CD4-positive, alpha-beta T cell treated with Interleukin-12 subunit alpha and Interleukin-12 subunit beta, for 1 hour (primary cell): Measurements from ENCODE around the gene ADAMTSL1.

Source experiments
- DNase-seq: peaks from one replicate; pipeline ENCODE4 v3.0.0-alpha.2; 2020

ADAMTSL1 gene, protein sequence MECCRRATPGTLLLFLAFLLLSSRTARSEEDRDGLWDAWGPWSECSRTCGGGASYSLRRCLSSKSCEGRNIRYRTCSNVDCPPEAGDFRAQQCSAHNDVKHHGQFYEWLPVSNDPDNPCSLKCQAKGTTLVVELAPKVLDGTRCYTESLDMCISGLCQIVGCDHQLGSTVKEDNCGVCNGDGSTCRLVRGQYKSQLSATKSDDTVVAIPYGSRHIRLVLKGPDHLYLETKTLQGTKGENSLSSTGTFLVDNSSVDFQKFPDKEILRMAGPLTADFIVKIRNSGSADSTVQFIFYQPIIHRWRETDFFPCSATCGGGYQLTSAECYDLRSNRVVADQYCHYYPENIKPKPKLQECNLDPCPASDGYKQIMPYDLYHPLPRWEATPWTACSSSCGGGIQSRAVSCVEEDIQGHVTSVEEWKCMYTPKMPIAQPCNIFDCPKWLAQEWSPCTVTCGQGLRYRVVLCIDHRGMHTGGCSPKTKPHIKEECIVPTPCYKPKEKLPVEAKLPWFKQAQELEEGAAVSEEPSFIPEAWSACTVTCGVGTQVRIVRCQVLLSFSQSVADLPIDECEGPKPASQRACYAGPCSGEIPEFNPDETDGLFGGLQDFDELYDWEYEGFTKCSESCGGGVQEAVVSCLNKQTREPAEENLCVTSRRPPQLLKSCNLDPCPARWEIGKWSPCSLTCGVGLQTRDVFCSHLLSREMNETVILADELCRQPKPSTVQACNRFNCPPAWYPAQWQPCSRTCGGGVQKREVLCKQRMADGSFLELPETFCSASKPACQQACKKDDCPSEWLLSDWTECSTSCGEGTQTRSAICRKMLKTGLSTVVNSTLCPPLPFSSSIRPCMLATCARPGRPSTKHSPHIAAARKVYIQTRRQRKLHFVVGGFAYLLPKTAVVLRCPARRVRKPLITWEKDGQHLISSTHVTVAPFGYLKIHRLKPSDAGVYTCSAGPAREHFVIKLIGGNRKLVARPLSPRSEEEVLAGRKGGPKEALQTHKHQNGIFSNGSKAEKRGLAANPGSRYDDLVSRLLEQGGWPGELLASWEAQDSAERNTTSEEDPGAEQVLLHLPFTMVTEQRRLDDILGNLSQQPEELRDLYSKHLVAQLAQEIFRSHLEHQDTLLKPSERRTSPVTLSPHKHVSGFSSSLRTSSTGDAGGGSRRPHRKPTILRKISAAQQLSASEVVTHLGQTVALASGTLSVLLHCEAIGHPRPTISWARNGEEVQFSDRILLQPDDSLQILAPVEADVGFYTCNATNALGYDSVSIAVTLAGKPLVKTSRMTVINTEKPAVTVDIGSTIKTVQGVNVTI (N-terminal part only)

DNA sequence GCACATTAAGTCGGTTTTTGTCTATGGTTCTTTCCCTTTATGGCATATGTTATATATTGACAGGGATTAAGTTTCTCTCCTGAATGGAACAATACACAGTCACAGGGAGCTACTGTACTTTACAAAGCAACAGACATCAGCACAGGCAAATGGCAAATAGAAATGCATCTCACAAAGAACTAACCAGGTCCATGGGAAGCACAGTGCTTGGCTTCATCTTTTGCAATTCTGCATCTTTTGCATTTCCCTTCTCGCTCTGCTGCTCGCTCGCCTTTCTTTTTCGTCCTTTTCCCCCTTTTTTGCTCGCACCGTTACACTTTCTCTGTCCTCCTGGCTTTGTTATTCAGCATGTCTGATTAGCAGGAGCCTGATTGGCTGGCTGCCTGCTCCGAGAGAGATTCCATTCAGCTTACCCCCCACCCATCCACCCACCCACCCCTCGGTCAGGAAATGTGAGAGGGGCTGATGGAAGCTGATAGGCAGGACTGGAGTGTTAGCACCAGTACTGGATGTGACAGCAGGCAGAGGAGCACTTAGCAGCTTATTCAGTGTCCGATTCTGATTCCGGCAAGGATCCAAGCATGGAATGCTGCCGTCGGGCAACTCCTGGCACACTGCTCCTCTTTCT lies at the start of gene ADAMTSL1:
Gene ADAMTSL1 (plus strand): TSS at position 502 of the 628 bp plus-strand sequence. CDS start 80 bp downstream, at position 582.
- no peak for DNase-seq

- no peak for DNase-seq
Observed at GRCh38 chr9:18427691-18428090, 46.3 kb upstream of the ADAMTSL1 start.

GRCh38 chr9:18428661-18429060 lies 45.3 kb upstream of the ADAMTSL1 start:
- no peak for DNase-seq

DNA sequence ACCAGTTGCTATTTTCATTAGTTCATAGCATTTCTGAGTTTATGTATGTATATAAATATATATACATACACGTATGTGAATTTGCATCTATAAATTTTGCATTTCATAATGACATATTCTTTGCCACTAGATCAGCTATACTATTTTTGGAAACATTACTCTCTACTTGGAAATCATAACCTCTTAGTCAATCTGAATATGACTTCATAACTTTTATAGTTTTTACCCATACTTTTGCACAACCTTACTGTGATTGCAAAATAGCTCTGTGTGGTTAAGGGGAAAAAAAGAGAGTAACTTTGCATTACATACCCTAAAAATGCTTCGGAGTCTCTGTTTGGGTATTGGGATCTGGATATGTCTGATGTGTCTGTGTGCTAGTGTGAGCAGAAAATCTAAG lies 44.9 kb upstream of the ADAMTSL1 start:
- DNase-seq: no peak

DNA sequence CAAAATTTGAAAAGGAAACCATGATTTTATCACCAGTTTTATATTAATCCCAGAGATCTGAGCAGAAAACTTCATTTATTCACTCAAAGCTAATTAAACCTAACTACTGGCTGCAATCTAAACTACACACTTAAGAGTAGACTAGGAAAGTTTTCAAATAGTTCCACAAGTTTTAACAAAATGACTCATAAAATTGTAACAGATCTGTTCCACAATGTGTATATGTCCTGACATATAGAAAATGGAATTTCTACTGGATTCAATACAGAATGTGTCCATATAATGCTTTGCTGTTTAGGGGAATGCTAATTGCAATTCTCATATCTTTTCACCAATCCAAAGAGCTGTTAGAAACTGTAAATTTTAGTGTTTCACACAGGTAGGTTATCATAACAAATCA lies 40.3 kb upstream of the ADAMTSL1 start:
- DNase-seq: no peak

DNA sequence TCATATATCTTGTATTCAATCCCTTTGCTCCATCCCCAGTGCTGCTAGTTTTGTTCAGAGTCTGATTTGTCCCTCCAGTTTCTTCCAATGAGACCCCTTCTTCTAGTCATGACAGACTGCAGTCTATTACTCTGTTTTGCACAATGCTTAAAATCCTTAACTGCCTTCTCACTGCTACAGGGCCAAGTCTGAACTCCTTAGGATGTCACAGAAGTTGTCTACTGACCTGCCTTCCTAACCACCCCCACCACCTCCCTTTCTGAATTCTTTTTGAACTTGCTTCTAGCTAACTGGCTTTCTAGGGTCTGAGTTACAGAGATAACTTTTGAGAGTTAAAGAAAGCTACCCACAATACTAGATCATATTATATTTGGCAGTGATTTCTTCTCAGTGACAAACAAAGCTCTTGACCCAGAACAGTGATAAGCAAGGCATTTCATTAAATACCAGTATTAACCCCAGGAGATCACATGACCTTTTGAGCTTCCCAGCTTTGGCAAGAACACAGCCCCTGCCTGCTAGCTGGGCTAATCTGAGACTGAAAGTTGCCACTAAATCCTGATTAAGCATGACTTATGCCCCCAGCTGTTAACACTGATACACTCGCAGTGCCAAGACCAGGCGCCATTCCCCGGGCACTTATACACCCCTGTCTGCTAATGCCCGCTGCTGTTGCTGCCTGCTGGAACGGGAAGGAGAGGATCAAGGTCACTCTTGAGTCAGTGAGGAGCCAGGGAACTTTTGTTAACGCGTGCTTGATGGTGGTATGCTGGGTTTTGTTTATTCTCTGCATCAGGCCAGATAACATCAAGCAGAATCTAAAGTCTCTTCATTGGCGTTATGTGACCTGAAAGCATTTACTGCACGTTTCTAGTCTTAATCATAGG lies 36.4 kb upstream of the ADAMTSL1 start:
- DNase-seq: no peak

DNA sequence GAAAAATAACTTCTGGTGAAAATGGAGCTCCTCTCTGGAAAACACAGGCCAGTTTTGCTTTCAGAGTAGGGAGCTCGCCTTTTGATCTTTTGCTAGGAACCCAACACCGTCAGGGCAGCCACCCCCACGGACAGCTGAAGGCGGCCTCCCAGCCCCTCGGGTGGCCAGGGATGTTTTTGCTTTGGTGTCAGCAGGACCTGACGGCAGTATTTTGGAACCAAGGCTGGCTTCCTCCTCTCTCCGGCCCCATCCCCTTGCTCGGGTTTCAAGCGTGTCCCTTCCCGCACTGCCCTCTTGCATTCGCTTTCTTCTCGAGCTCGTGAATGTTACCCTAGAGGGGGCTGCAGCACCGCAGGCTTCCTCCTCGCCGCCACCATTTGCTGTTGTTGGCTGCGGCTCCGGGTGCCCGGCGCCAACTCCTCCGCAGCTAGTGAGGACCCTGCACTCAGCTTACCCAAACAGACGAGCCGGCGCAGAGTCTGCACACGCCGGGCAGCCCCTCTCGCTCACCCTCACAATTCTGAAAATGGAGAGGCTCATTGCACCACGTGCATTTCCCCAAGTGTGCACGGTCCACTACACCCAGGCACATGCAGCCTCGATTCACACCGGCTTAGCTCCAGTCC lies 35.5 kb upstream of the ADAMTSL1 start:
- DNase-seq: no peak

GRCh38 chr9:18438951-18439350 lies 35.0 kb upstream of the ADAMTSL1 start:
- no peak for DNase-seq

DNA sequence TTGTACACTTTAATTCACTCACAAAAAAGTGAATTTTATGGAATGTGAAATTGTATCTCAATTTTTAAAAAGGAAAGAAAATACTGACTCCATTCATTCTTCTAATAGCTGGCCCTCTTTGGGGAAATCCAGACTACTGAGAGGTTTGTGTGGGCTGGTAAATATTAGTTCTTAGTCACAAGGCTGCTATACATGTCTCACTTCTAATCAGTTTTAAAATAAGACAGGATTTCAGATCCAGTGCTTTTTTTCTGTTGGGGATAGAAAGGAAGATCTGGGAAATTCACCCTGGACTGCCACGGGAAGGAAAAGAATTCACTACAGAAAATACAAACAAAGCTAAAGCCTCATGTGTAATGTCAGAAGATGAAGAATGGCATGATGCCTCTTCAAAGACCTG lies 32.7 kb upstream of the ADAMTSL1 start:
- DNase-seq: no peak

DNA sequence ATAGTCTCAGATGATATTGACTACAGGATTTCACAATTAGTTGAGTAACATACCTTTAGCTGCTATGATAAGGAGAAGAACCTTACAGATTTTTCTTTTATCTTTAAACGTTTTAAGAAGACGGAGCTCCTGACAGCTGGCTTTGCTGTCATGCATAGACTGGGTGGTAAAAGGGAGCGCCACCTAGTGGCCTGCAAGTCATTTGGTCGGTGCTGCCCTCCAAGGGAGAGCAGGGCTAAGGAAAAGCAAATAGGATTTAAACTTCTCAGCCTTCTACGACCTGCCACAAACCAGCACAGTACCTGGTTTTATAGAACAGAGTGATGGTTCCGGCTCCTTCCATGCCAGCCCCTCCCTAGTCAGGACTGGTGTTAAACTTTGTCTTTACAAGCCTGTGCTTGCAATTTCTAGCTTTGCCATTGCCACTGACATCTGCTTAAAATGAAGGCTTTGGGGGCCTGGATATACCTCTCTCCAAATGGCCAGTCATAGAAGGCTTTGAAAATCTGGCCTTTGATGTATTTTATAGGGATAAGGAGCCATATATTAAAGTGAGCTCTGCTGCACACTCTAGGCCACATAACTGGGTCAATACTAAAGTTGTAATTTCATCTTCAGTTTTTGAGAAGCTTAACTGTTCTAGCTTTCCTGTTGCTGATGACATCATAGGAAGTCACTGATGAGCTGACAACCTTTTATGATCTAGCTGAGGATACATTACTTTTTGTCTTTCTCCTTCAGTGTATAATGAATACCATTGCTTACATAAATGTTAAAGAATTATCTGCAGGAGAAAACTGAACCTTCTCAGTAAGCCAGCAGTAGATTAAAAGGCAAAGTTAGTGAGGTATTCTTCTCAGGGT lies 31.1 kb upstream of the ADAMTSL1 start:
- DNase-seq: peak; percentile 19

GRCh38 chr9:18447131-18447530 lies 26.8 kb upstream of the ADAMTSL1 start:
- DNase-seq: no peak

DNA sequence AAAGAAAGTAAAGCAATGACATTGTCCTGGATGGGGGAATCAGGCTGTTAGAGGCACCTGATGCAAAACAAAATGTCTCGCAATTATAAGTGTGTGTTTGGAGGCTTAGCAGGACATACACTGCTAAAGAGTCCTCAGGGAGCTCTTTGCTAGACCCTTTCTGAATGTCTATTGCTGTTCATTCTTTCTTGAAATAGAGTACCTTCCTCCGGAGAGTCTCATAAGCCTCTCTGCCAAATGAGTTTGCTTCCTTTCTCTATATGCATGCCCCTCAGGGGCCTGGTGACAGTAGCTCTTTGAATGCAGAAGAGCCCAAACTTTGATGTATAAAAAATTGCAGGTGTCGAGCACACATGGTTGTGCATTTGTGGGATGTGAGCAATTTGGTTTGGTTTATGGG lies 26.4 kb upstream of the ADAMTSL1 start:
- DNase-seq: no peak

- DNase-seq: no peak
Observed at GRCh38 chr9:18448101-18448500, 25.9 kb upstream of the ADAMTSL1 start.

- no peak for DNase-seq
Observed at GRCh38 chr9:18451406-18451805, 22.5 kb upstream of the ADAMTSL1 start.

DNA sequence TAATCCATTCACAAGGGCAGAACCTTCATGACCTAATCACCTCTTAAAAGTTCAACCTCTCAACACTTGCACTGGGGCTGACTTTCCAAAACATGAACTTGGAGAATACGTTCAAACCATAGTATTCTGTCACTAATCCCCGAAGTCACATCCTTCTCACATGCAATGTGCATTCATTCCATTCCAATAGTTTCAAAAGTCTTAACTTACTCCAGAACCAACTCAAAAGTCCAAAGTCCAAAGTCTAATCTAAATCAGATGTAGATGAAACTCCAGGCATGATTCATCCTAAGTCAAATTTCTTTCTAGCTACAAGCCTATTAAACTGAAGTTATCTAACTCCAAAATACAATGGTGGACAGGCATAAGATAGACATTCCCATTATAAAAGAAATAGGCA lies 21.7 kb upstream of the ADAMTSL1 start:
- DNase-seq: no peak

DNA sequence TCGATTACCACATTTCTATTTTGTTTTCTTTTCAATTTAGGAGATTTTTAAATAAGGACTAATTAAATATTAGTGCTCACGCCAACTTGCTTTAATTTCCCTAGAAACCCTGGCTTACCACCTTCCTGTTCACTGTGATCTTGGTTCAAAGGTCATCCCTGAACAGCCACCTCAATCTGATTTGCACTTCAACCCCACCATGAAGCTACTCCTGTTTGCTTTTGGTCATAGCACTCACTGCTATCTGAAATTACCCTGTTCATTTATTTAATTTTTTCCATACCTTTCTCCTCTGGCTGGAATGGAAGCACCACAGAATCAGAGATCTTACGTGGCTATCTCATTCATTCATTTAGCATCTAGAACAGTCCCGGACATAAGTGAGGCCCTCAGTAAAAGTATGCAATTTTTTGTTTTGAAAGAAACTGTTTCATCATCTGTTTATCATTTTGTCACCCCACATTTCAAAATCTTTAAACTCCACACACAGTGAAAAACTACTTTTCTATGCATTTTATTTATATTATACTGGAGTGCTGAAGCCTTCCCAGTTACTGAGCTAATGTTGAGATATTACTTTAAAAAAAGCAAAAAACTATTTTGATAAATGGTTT lies 17.2 kb upstream of the ADAMTSL1 start:
- no peak for DNase-seq

DNA sequence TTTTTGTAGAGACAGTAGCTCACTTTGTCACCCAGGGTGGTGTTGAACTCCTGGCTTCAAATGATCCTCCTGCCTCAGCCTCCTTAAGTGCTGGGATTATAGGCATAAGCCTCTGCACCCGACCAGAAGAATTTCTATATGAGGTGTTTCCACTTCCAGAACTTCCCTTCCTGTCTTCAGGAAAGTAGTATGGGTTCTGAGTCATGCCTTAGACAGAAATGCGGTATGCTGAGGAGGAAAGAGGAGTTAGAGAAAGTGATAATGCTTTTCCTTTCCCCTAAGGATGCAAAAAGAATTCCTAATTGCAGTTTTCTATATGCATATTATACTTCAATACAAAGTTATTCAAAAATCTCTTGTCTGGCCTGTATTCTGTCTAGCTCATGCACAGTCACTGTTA lies 16.4 kb upstream of the ADAMTSL1 start:
- DNase-seq: no peak

DNA sequence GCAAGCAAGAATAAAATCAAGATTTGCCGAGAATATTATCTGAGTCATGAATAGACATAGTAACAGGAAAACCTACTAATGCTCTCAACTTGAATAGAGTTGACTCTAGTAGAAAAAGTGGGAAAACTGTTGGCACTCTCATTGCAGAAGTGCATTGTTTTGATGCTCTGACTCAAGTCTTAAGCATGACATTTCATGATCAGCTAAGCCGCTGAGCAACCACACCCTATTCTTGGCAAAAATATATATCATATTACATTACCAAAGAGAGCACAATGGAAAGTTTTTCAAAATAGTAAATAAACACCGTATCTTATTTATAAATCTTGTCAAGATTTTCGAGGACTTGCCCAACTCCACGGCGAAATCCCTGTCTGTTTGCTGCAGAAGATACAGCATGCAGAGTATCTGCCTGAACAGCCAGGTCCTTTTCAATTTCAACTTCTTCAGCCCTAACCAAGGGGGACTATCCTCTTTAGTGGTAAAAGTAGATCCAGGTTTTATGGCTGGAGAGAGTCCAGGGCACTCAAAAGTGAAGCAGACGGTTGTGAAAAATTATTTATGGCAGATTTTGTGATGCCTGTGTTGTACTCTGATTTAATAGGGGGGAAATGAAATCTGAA lies 13.9 kb upstream of the ADAMTSL1 start:
- no peak for DNase-seq

DNA sequence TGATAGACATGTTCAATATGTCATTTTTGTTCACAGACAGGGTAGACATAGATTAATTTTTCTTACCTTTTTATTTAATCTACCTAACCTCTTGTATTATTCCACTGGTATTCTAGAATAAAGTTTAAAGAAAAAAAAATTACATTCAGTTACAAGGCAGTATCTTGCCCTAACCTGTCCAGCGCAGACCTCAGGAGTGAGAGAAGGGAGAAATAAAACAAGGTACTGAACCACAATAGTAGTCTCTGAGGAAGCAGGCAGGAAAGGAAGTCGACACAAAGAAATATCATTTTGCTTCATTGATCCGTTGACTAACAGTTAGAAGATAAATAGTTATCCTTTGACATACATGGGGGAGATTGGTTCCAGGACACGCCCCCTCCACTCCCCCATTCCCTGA lies 12.5 kb upstream of the ADAMTSL1 start:
- no peak for DNase-seq
